PFSK-1 (cell line): Measurements from ENCODE around the gene GPBAR1.
A peak's percentile ranks its signal among the peaks of the same experiment; 100 is the strongest.

Experiments
- FOXP2 ChIP-seq: optimal IDR thresholded peaks from 2 replicates; pipeline ENCODE3; 2011; ENCODE audit warnings: borderline replicate concordance, control low read depth, inconsistent platforms; ENCODE audit not compliant: insufficient read depth; ENCODE audit errors: extremely low read length, extremely low read depth
- POLR2AphosphoS5 ChIP-seq: IDR thresholded peaks from 2 replicates; pipeline ENCODE4 v1.6.1; 2012; ENCODE audit warnings: low read depth, mild to moderate bottlenecking, control low read depth, low read length, moderate library complexity
- TF ChIP-seq, protein P1 (sequence below), 2 experiments: IDR thresholded peaks; 2 replicates each; pipeline versions ENCODE4 v1.6.1 to v1.8.0; 2011 to 2012; ENCODE audit warnings: low read depth in 2 of 2, low read length in 2 of 2, control low read depth in 1 of 2, inconsistent platforms in 1 of 2, mild to moderate bottlenecking in 1 of 2, moderate library complexity in 1 of 2; ENCODE audit not compliant: insufficient read depth in 1 of 2

DNA sequence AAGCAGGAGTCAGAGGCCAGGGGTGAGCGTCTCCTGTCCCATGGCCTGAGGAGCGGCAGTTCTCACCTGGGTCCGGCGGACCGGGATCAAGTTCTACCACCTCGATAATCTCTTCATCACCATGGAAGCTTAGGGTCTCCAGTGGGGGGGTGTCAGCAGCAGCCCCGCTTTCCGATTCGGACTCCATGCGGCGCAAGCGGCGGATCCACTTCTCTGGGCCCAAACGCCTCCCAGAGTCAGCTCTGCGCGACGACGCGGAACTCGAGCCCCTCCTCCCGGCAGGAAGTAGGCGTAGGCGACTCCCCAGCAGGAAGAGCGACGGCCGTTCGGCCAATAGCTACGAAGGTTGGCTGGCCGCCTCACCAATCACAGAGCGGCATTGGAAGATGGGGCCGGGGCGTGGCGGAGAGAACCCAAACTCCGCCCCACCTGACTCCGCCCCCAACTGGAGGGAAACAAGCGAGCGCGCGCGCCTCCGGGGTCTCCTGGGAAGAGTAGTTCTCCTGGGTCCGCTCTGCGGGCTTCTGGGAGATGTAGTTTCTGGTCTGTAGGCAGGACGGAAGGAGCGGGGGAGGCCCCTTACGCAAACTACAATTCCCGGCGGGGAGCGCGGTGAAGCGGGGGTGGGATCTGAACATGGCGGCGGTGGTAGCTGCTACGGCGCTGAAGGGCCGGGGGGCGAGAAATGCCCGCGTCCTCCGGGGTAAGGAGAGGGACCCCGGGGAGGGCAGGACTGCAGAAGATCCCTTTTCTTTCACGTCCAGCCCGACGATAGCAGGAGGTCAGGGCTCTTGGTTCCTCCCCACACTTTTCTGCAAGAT is 9.3 kb downstream of the GPBAR1 start, which contains the start of the genes AAMP and PNKD:
- TF ChIP-seq, protein P1, sequence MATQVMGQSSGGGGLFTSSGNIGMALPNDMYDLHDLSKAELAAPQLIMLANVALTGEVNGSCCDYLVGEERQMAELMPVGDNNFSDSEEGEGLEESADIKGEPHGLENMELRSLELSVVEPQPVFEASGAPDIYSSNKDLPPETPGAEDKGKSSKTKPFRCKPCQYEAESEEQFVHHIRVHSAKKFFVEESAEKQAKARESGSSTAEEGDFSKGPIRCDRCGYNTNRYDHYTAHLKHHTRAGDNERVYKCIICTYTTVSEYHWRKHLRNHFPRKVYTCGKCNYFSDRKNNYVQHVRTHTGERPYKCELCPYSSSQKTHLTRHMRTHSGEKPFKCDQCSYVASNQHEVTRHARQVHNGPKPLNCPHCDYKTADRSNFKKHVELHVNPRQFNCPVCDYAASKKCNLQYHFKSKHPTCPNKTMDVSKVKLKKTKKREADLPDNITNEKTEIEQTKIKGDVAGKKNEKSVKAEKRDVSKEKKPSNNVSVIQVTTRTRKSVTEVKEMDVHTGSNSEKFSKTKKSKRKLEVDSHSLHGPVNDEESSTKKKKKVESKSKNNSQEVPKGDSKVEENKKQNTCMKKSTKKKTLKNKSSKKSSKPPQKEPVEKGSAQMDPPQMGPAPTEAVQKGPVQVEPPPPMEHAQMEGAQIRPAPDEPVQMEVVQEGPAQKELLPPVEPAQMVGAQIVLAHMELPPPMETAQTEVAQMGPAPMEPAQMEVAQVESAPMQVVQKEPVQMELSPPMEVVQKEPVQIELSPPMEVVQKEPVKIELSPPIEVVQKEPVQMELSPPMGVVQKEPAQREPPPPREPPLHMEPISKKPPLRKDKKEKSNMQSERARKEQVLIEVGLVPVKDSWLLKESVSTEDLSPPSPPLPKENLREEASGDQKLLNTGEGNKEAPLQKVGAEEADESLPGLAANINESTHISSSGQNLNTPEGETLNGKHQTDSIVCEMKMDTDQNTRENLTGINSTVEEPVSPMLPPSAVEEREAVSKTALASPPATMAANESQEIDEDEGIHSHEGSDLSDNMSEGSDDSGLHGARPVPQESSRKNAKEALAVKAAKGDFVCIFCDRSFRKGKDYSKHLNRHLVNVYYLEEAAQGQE (IDR thresholded peaks at IDR 0.05; ENCODE audit: insufficient read depth in 1 of 2, low read depth in 2 of 2, low read length in 2 of 2): no peak
- TF ChIP-seq FOXP2 (peak; percentile 64), POLR2AphosphoS5 (peak; percentile 66; the same call in 1 of the 2 replicates)
